ENCODE data around the gene CXXC4. TPM values are rescaled to one million over a fixed set of nuclear protein-coding genes. Genes with fewer than 3 reads are reported as not detected.

CXXC4 gene
- total RNA-seq, 1 donor from 2014 or later = not detected

- Histone ChIP-seq H3K4me1 (no peaks in the 10 kb centered on the region), H3K36me3 (no peaks in the 10 kb centered on the region), H3K4me3 (peak overlapping the region in 1 of 2 donors; percentile 72), H3K9me3 (no peaks in the 10 kb centered on the region), H3K27ac (no peak overlapping the region), H3K27me3 (no peaks in the 10 kb centered on the region)
- no peak for DNase-seq (ENCODE audit: low spot score in 2 of 2)
- TF ChIP-seq CTCF (IDR thresholded peaks at IDR 0.05) = no peak
- intact Hi-C loops (cut with DNase I) = loop anchor here (10.0 kb wide), 1 partner anchor 982 kb away; the partner anchor contains the start of gene PPA2
Observed at GRCh38 chr4:104493081-104493831, 1.4 kb downstream of the CXXC4 start.

- DNase-seq (ENCODE audit: low spot score in 2 of 2) = no peak
- no peak for TF ChIP-seq CTCF (IDR thresholded peaks at IDR 0.05)
- peak overlapping the region; percentile 58 to 72 for H3K4me3 ChIP-seq
- no peaks in the 10 kb centered on the region for H3K9me3 ChIP-seq
- H3K27me3 ChIP-seq = no peaks in the 10 kb centered on the region
- no peaks in the 10 kb centered on the region for H3K4me1 ChIP-seq
- H3K36me3 ChIP-seq = no peaks in the 10 kb centered on the region
- peak overlapping the region; percentile 63 to 70 for H3K27ac ChIP-seq
- intact Hi-C loops (cut with DNase I) = loop anchor here (10.0 kb wide), 1 partner anchor 983 kb away; the partner anchor contains the start of gene PPA2
Observed at GRCh38 chr4:104492183-104492771, 2.4 kb downstream of the CXXC4 start.

DNA sequence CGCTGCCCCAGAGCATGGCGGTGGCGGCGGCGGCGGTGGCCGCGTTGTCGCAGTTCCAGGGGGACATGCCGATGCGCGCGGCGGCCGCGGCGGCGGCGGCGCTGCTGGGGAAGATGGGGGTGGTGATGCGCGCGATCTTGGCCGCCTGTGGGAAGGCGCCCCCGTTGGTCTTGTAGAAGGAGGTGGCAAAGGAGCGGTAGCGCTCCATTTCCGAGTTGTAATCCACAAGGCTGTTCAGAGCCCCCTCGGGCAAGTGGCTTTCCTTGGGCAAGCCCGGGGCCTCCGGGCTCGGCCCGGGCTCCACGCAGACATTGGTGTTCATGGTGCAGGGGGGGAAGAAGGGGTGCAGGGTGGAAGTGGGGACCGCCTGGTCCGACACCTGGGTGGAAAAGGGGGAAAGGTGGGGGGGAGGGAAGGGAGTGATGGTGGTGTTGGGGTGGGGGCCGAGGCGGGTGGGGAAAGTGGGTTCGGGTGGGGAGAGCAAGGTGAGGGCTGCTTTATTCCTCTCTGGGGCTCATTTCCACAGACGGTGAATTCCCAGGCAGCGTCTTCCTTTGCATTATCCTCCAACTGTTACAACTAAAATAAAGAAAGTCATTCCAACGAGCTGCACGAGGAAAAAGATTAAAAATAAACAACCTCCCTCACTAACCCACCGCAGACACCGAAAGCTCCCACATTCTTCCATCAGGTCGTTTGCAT lies 3.1 kb downstream of the CXXC4 start:
- Histone ChIP-seq H3K27me3 (no peaks in the 10 kb centered on the region), H3K4me3 (peak overlapping the region; percentile 58 to 72), H3K27ac (peak overlapping the region; percentile 63 to 70), H3K4me1 (no peaks in the 10 kb centered on the region), H3K36me3 (no peaks in the 10 kb centered on the region), H3K9me3 (no peaks in the 10 kb centered on the region)
- DNase-seq (ENCODE audit: low spot score in 2 of 2) = peak in 1 of 2 donors; percentile 68
- no peak for TF ChIP-seq CTCF (IDR thresholded peaks at IDR 0.05)
- intact Hi-C loops (cut with DNase I) = loop anchor here (10.0 kb wide), 1 partner anchor 983 kb away; the partner anchor contains the start of gene PPA2

GRCh38 chr4:104490770-104491480 lies 3.8 kb downstream of the CXXC4 start:
- Histone ChIP-seq H3K4me1 (no peaks in the 10 kb centered on the region), H3K36me3 (no peaks in the 10 kb centered on the region), H3K9me3 (no peaks in the 10 kb centered on the region), H3K27me3 (no peaks in the 10 kb centered on the region), H3K27ac (peak overlapping the region; percentile 63 to 70), H3K4me3 (peak overlapping the region; percentile 58 to 72)
- TF ChIP-seq CTCF (IDR thresholded peaks at IDR 0.05) = no peak
- intact Hi-C loops (cut with DNase I) = loop anchor here (10.0 kb wide), 1 partner anchor 984 kb away; the partner anchor contains the start of gene PPA2
- peak; percentile 12 to 79 for DNase-seq (ENCODE audit: low spot score in 2 of 2)

- H3K36me3 ChIP-seq = no peaks in the 10 kb centered on the region
- TF ChIP-seq CTCF (IDR thresholded peaks at IDR 0.05) = no peak
- no peaks in the 10 kb centered on the region for H3K9me3 ChIP-seq
- no peak for DNase-seq (ENCODE audit: low spot score in 2 of 2)
- H3K27ac ChIP-seq = peak overlapping the region; percentile 48 to 58
- H3K27me3 ChIP-seq = no peaks in the 10 kb centered on the region
- H3K4me3 ChIP-seq = peak overlapping the region; percentile 58 to 72
- intact Hi-C loops (cut with DNase I) = loop anchor here (10.0 kb wide), 1 partner anchor 985 kb away; the partner anchor contains the start of gene PPA2
- no peaks in the 10 kb centered on the region for H3K4me1 ChIP-seq
Observed at GRCh38 chr4:104490096-104490769, 4.5 kb downstream of the CXXC4 start.
